Endodermal cell (in vitro differentiated cells): Measurements from ENCODE around the gene ACOD1. TPM values are rescaled to one million over a fixed set of nuclear protein-coding genes. Genes with fewer than 3 reads are reported as not detected.

Experiments
- DNase-seq: peaks from one replicate; pipeline ENCODE4 v3.0.0-alpha.2; 2017
- H3K27ac ChIP-seq: 2 replicates; pipeline ENCODE4 v1.5.1; 2013; ENCODE audit warnings: mild to moderate bottlenecking, low read depth, low read length, moderate library complexity
- H3K27me3 ChIP-seq: 2 replicates; pipeline ENCODE4 v1.6.1; 2013; ENCODE audit warnings: mild to moderate bottlenecking, low read length, moderate library complexity; ENCODE audit not compliant: insufficient read depth, control insufficient read depth, poor library complexity, severe bottlenecking
- H3K36me3 ChIP-seq: 2 replicates; pipeline ENCODE4 v1.7.0; 2013; ENCODE audit warnings: mild to moderate bottlenecking, low read length, moderate library complexity; ENCODE audit not compliant: control insufficient read depth, insufficient read depth
- H3K4me1 ChIP-seq: one replicate; pipeline ENCODE4 v1.7.0; 2013; ENCODE audit warnings: low read length; ENCODE audit not compliant: control insufficient read depth, insufficient read depth
- H3K4me3 ChIP-seq: 2 replicates; pipeline ENCODE4 v1.5.1; 2013; ENCODE audit warnings: mild to moderate bottlenecking, low read length, moderate library complexity
- H3K9ac ChIP-seq: 2 replicates; pipeline ENCODE4 v1.6.1; 2013; ENCODE audit warnings: mild to moderate bottlenecking, low read length, moderate library complexity; ENCODE audit not compliant: poor library complexity, severe bottlenecking; ENCODE audit errors: extremely low read depth
- H3K9me3 ChIP-seq: 2 replicates; pipeline ENCODE4 v1.6.1; 2013; ENCODE audit warnings: mild to moderate bottlenecking, low read length, moderate library complexity; ENCODE audit not compliant: control insufficient read depth
- H3K27ac Mint-ChIP-seq: 2 replicates; pipeline ENCODE4 v1.8.0; 2020; ENCODE audit warnings: mixed read lengths
- H3K27me3 Mint-ChIP-seq: 2 replicates; pipeline ENCODE4 v1.8.0; 2021; ENCODE audit warnings: mild to moderate bottlenecking, mixed read lengths; ENCODE audit not compliant: insufficient read depth
- H3K36me3 Mint-ChIP-seq: 2 replicates; pipeline ENCODE4 v1.8.0; 2020; ENCODE audit warnings: low read depth, mixed read lengths
- H3K4me1 Mint-ChIP-seq: 2 replicates; pipeline ENCODE4 v1.8.0; 2020; ENCODE audit warnings: mixed read lengths
- H3K4me3 Mint-ChIP-seq: 2 replicates; pipeline ENCODE4 v1.8.0; 2020; ENCODE audit warnings: mild to moderate bottlenecking, moderate library complexity, mixed read lengths
- H3K9me3 Mint-ChIP-seq: 2 replicates; pipeline ENCODE4 v1.8.0; 2020; ENCODE audit warnings: mild to moderate bottlenecking, mixed read lengths
- CTCF ChIP-seq: fragments of 200-600 bp; sonication (generic); conservative IDR thresholded peaks from 2 replicates; pipeline ENCODE4 v1.5.0; 2021; ENCODE audit warnings: antibody characterized with exemption, mild to moderate bottlenecking
- WGBS, 2 experiments: methylation state at CpG; one replicate each; pipeline versions ENCODE4 v1.1.5 to v1.1.7; 2013; ENCODE audit warnings: missing lambda C conversion rate in 2 of 2, mixed read lengths in 1 of 2; ENCODE audit not compliant: insufficient coverage in 1 of 2, insufficient read length in 1 of 2; 5-methylcytosine and 5-hydroxymethylcytosine counted together
- total RNA-seq, 2 donors: library from RNA; stranded (reverse); fragmentation: NEBNext Ultra II Directional in 1 of 2; extraction: Animal tissue kit (Norgen Biotek cat#: 25700) in 1 of 2; gene quantifications; 2 replicates in 1 of 2; 3 replicates in 1 of 2; pipeline ENCODE4 v1.2.1, GENCODE V29; 2021

The ACOD1 gene
- total RNA-seq, 2 donors from 2014 or later = not detected

- no peaks in the 10 kb centered on the region for H3K27me3 ChIP-seq
- H3K27me3 Mint-ChIP-seq = no peaks in the 10 kb centered on the region
- WGBS, 2 experiments = 92 to 100% methylated on average over 2 to 4 of the region's 4 CpGs
- H3K36me3 ChIP-seq = no peaks in the 10 kb centered on the region
- H3K4me1 Mint-ChIP-seq = no peaks in the 10 kb centered on the region
- H3K27ac ChIP-seq = no peak overlapping the region
- TF ChIP-seq CTCF = no peak
- no peaks in the 10 kb centered on the region for H3K9me3 Mint-ChIP-seq
- DNase-seq = no peak
- no peak overlapping the region for H3K4me3 ChIP-seq
- no peaks in the 10 kb centered on the region for H3K36me3 Mint-ChIP-seq
- H3K27ac Mint-ChIP-seq = no peak overlapping the region
- H3K4me3 Mint-ChIP-seq = no peak overlapping the region
- H3K9me3 ChIP-seq = peaks cover 8% of the 10 kb centered on the region
- H3K4me1 ChIP-seq = no peaks in the 10 kb centered on the region
- no peak overlapping the region for H3K9ac ChIP-seq
Observed at GRCh38 chr13:76944456-76944855, 3.9 kb upstream of the ACOD1 start.

- Histone ChIP-seq H3K9ac (no peak overlapping the region), H3K36me3 (no peaks in the 10 kb centered on the region), H3K27me3 (peaks cover 11% of the 10 kb centered on the region), H3K4me3 (no peak overlapping the region), H3K27ac (no peak overlapping the region), H3K4me1 (no peaks in the 10 kb centered on the region), H3K9me3 (peaks cover 8% of the 10 kb centered on the region)
- no peak for DNase-seq
- Mint-ChIP-seq H3K27ac (no peak overlapping the region), H3K9me3 (no peaks in the 10 kb centered on the region), H3K4me3 (no peak overlapping the region), H3K36me3 (no peaks in the 10 kb centered on the region), H3K27me3 (no peaks in the 10 kb centered on the region), H3K4me1 (no peaks in the 10 kb centered on the region)
- WGBS, 2 experiments = 87% methylated on average over 2 of the region's 2 CpGs; no CpG with 5 or more reads in 1 of the 2 experiments
- TF ChIP-seq CTCF = no peak
Observed at GRCh38 chr13:76950101-76950500, 1.8 kb downstream of the ACOD1 start.

GRCh38 chr13:76953968-76954367, 5.7 kb downstream of the ACOD1 start:
- H3K27ac ChIP-seq = no peak overlapping the region
- no peak overlapping the region for H3K27ac Mint-ChIP-seq
- H3K36me3 Mint-ChIP-seq = no peaks in the 10 kb centered on the region
- H3K4me3 ChIP-seq = no peak overlapping the region
- H3K9me3 Mint-ChIP-seq = peaks cover 17% of the 10 kb centered on the region
- no peak for TF ChIP-seq CTCF
- peaks cover 11% of the 10 kb centered on the region for H3K27me3 ChIP-seq
- H3K9me3 ChIP-seq = peaks cover 4% of the 10 kb centered on the region
- H3K4me1 ChIP-seq = no peaks in the 10 kb centered on the region
- H3K36me3 ChIP-seq = no peaks in the 10 kb centered on the region
- no peak overlapping the region for H3K4me3 Mint-ChIP-seq
- H3K9ac ChIP-seq = no peak overlapping the region
- no peaks in the 10 kb centered on the region for H3K27me3 Mint-ChIP-seq
- no peaks in the 10 kb centered on the region for H3K4me1 Mint-ChIP-seq
- 86 to 100% methylated on average over 2 to 3 of the region's 3 CpGs for WGBS, 2 experiments
- DNase-seq = no peak
